HepG2 (cell line): ENCODE data around the gene ZBTB2. TPM values are rescaled to one million over a fixed set of nuclear protein-coding genes. Genes with fewer than 3 reads are reported as not detected.

Experiments
- CSRNP1 ChIP-seq: sonication (generic); formaldehyde crosslinking; IDR thresholded peaks from 2 replicates; pipeline ENCODE4 v1.8.1; 2023; ENCODE audit warnings: mild to moderate bottlenecking, missing genetic modification reagents
- CTCF ChIP-seq: sonication (generic); formaldehyde crosslinking; IDR thresholded peaks from 2 replicates; pipeline ENCODE4 v1.5.0; 2020; ENCODE audit warnings: mild to moderate bottlenecking, missing genetic modification reagents, moderate library complexity
- FOXA1 ChIP-seq, 2 experiments: fragments of 450-650 bp in 1 of 2; sonication (generic) in 1 of 2; formaldehyde crosslinking in 1 of 2; IDR thresholded peaks; 2 replicates each; pipeline versions ENCODE4 v1.4.0 to v1.6.1; 2016 to 2020; ENCODE audit warnings: missing genetic modification reagents in 1 of 2
- GMEB1 ChIP-seq: sonication (generic); formaldehyde crosslinking; IDR thresholded peaks from 2 replicates; pipeline ENCODE4 v1.5.1; 2020; ENCODE audit warnings: missing genetic modification reagents, mild to moderate bottlenecking, borderline replicate concordance
- IRF2 ChIP-seq: IDR thresholded peaks from 2 replicates; pipeline ENCODE4 v1.6.1; 2018; ENCODE audit warnings: missing genetic modification reagents, missing compliant biosample characterization
- NR2F2 ChIP-seq: IDR thresholded peaks from 2 replicates; pipeline ENCODE4 v1.6.1; 2012; ENCODE audit warnings: low read depth, inconsistent platforms, borderline replicate concordance
- PHF21A ChIP-seq: sonication (generic); formaldehyde crosslinking; IDR thresholded peaks from 2 replicates; pipeline ENCODE4 v1.5.0; 2020; ENCODE audit warnings: mild to moderate bottlenecking, missing genetic modification reagents
- SOX6 ChIP-seq, 2 experiments: fragments of 450-650 bp in 1 of 2; sonication (generic) in 1 of 2; formaldehyde crosslinking in 1 of 2; IDR thresholded peaks; 2 replicates each; pipeline versions ENCODE4 v1.4.0 to v1.6.1; 2017 to 2020; ENCODE audit warnings: antibody characterized with exemption in 1 of 2, mild to moderate bottlenecking in 1 of 2, missing genetic modification reagents in 1 of 2
- THAP7 ChIP-seq: sonication (generic); formaldehyde crosslinking; IDR thresholded peaks from 2 replicates; pipeline ENCODE4 v1.8.1; 2023; ENCODE audit warnings: mild to moderate bottlenecking, missing genetic modification reagents
- ZFP36 ChIP-seq: fragments of 150-350 bp; IDR thresholded peaks from 2 replicates; pipeline ENCODE4 v1.6.1; 2018; ENCODE audit warnings: borderline replicate concordance, low read length, low read depth; ENCODE audit not compliant: partially characterized antibody
- ZNF414 ChIP-seq: sonication (generic); formaldehyde crosslinking; IDR thresholded peaks from 2 replicates; pipeline ENCODE4 v1.5.0; 2020; ENCODE audit warnings: missing genetic modification reagents
- ZNF44 ChIP-seq: sonication (generic); formaldehyde crosslinking; IDR thresholded peaks from 2 replicates; pipeline ENCODE4 v1.5.1; 2020; ENCODE audit warnings: mild to moderate bottlenecking, missing genetic modification reagents
- ZNF441 ChIP-seq: sonication (generic); formaldehyde crosslinking; IDR thresholded peaks from 2 replicates; pipeline ENCODE4 v1.7.0; 2021; ENCODE audit warnings: missing genetic modification reagents, borderline replicate concordance
- ZNF749 ChIP-seq: sonication (generic); formaldehyde crosslinking; IDR thresholded peaks from 2 replicates; pipeline ENCODE4 v1.8.0; 2022; ENCODE audit warnings: mild to moderate bottlenecking, missing genetic modification reagents, moderate library complexity, borderline replicate concordance
- polyA plus RNA-seq, 8 experiments: library from polyadenylated mRNA; depleted of rRNA in 3 of 8; stranded (reverse) in 7 of 8; unstranded in 1 of 8; fragments of >200 nt; fragmentation: Illumina TruSeq in 4 of 8; extraction: Trizol in 4 of 8; gene quantifications; 2 replicates each; pipeline versions ENCODE4 v1.2.1 to v1.2.3, GENCODE V29; 2011 to 2016; ENCODE audit warnings: low read depth in 4 of 8, missing spikeins in 1 of 8, mixed read lengths in 1 of 8; ENCODE audit not compliant: insufficient read depth in 1 of 8
- total RNA-seq, 5 experiments: library from RNA; depleted of rRNA; stranded (reverse); fragments of >200 nt; fragmentation: Illumina TruSeq; extraction: Trizol; gene quantifications; 2 replicates each; pipeline ENCODE4 v1.2.3, GENCODE V29; 2016; ENCODE audit warnings: low read depth in 1 of 5

Gene ZBTB2
- total and polyA plus RNA-seq, 2 of the 13 experiments (the other 11 are each of a cell fraction or from before 2014, with no cell fraction given): 15.4 to 22.8 TPM

GRCh38 chr6:151324488-151324825, 66.9 kb downstream of the ZBTB2 start (continued):
- TF ChIP-seq THAP7 (0 out of 2 replicates have a peak, but pooled peaks have one; percentile 18), CSRNP1 (0 out of 2 replicates have a peak, but pooled peaks have one; percentile 32), ZNF44 (CRISPR knock-in tag) (peak; percentile 18), CTCF (CRISPR knock-in tag) (no peak), SOX6 (IDR thresholded peaks at IDR 0.05) (no peak), SOX6 (CRISPR knock-in tag; IDR thresholded peaks at IDR 0.05) (no peak; the same call in 1 of the 2 replicates), ZFP36 (peak; percentile 0), ZNF414 (0 out of 2 replicates have a peak, but pooled peaks have one; percentile 6), NR2F2 (no peak), GMEB1 (CRISPR knock-in tag) (peak; percentile 27; the same call in 1 of the 2 replicates), ZNF441 (CRISPR knock-in tag) (peak; percentile 15; the same call in 1 of the 2 replicates), IRF2 (CRISPR knock-in tag) (peak; percentile 9; the same call in 1 of the 2 replicates), ZNF749 (CRISPR knock-in tag) (0 out of 2 replicates have a peak, but pooled peaks have one; percentile 1), PHF21A (0 out of 2 replicates have a peak, but pooled peaks have one; percentile 15), FOXA1 (IDR thresholded peaks at IDR 0.05) (no peak), FOXA1 (CRISPR knock-in tag; IDR thresholded peaks at IDR 0.05) (no peak)
